HG02798 (cell line): ENCODE results near the gene GPR21.

Experiments used
- ATAC-seq: cut with Tn5 transposase; IDR thresholded peaks from one replicate; pipeline ENCODE4 v1.9.1; 2021; ENCODE audit warnings: mild to moderate bottlenecking; ENCODE audit not compliant: unreplicated experiment, poor library complexity

Gene GPR21

GRCh38 chr9:123062351-123063176, 29.1 kb downstream of the GPR21 start:
- no peak for ATAC-seq

- no peak for ATAC-seq
Observed at GRCh38 chr9:123063177-123063598, 29.7 kb downstream of the GPR21 start.

- no peak for ATAC-seq
Observed at GRCh38 chr9:123063896-123064295, 30.4 kb downstream of the GPR21 start.

- no peak for ATAC-seq
Observed at GRCh38 chr9:123064716-123065115, 31.2 kb downstream of the GPR21 start.

- ATAC-seq, result no peak
Observed at GRCh38 chr9:123065196-123065595, 31.7 kb downstream of the GPR21 start.

GRCh38 chr9:123067136-123067535, 33.7 kb downstream of the GPR21 start:
- no peak for ATAC-seq

- ATAC-seq, result no peak
Observed at GRCh38 chr9:123069010-123069481, 35.6 kb downstream of the GPR21 start.

- ATAC-seq, result no peak
Observed at GRCh38 chr9:123070198-123070597, 36.7 kb downstream of the GPR21 start.

- ATAC-seq, result no peak
Observed at GRCh38 chr9:123072407-123072995, 39.0 kb downstream of the GPR21 start.

GRCh38 chr9:123073441-123073840, 40.0 kb downstream of the GPR21 start:
- ATAC-seq, result no peak

GRCh38 chr9:123073991-123074422, 40.5 kb downstream of the GPR21 start:
- no peak for ATAC-seq

GRCh38 chr9:123074628-123075027, 41.2 kb downstream of the GPR21 start:
- no peak for ATAC-seq

- no peak for ATAC-seq
Observed at GRCh38 chr9:123080444-123080843, 47.0 kb downstream of the GPR21 start.

GRCh38 chr9:123081824-123082223, 48.4 kb downstream of the GPR21 start:
- no peak for ATAC-seq

- ATAC-seq, result no peak
Observed at GRCh38 chr9:123083680-123084079, 50.2 kb downstream of the GPR21 start.

- no peak for ATAC-seq
Observed at GRCh38 chr9:123084256-123084655, 50.8 kb downstream of the GPR21 start.
